Endothelial cell of umbilical vein (primary cell): ENCODE data around the gene ZNF581. TPM values are rescaled to one million over a fixed set of nuclear protein-coding genes. Genes with fewer than 3 reads are reported as not detected.

Experiments
- BruUV-seq: library from RNA; stranded (reverse); fragments of 400-500 nt; replicated peaks from 2 replicates; lab custom pipeline; 2021; lab: Mats Ljungman, UMichigan
- CTCF ChIA-PET: fragments of 300-600, 350-600 bp; sonication (Branson Sonifier 250); formaldehyde crosslinking; loops from one replicate; lab custom pipeline; 2021; ENCODE audit warnings: antibody characterized with exemption, inconsistent platforms; lab: Charles Lee
- POLR2A ChIA-PET: fragments of 300-600, 350-600 bp; sonication (Branson Sonifier 250); formaldehyde crosslinking; loops from one replicate; lab custom pipeline; 2021; ENCODE audit warnings: antibody characterized with exemption, inconsistent platforms; lab: Charles Lee
- DNase-seq: peaks from one replicate; pipeline ENCODE4 v3.0.0-alpha.2; 2011; ENCODE audit warnings: low read depth, low spot score
- FAIRE-seq: peaks from 2 replicates; lab custom pipeline; 2011; peaks lifted over from hg19 to GRCh38; lab: Jason Lieb, UNC
- H2AFZ ChIP-seq: 2 replicates; pipeline ENCODE4 v1.6.0; 2012; ENCODE audit warnings: low read depth, low read length, control low read depth, inconsistent platforms
- H3K27ac ChIP-seq: 2 replicates; pipeline ENCODE4 v1.5.1; 2011; ENCODE audit warnings: low read depth, mild to moderate bottlenecking, control low read depth, low read length, moderate library complexity; ENCODE audit not compliant: insufficient read depth
- H3K27me3 ChIP-seq, 2 experiments: 2 replicates each; pipeline versions ENCODE4 v1.6.0 to v1.6.1; 2011; ENCODE audit warnings: low read length in 2 of 2, mixed read lengths in 1 of 2; ENCODE audit not compliant: control insufficient read depth in 2 of 2, insufficient read depth in 2 of 2
- H3K36me3 ChIP-seq, 2 experiments: 2 replicates in 1 of 2; 3 replicates in 1 of 2; pipeline ENCODE4 v1.5.1; 2011; ENCODE audit warnings: low read length in 2 of 2, mild to moderate bottlenecking in 1 of 2, moderate library complexity in 1 of 2; ENCODE audit not compliant: control insufficient read depth in 2 of 2, insufficient read depth in 2 of 2; ENCODE audit errors: extremely low read depth in 1 of 2
- H3K4me1 ChIP-seq: 3 replicates; pipeline ENCODE4 v1.5.1; 2011; ENCODE audit warnings: mild to moderate bottlenecking, low read length; ENCODE audit not compliant: control insufficient read depth, insufficient read depth; ENCODE audit errors: extremely low read depth
- H3K4me2 ChIP-seq: 2 replicates; pipeline ENCODE4 v1.6.1; 2011; ENCODE audit warnings: low read length, control low read depth, mixed read lengths; ENCODE audit not compliant: insufficient read depth
- H3K4me3 ChIP-seq, 3 experiments: fragments of 200-600 bp in 1 of 3; sonication (generic), shearing (Covaris generic) in 1 of 3; replicated peaks in 1 of 3; 2 replicates each; pipeline ENCODE4 v1.5.1; 2011 to 2016; ENCODE audit warnings: control low read depth in 3 of 3, low read length in 3 of 3, mild to moderate bottlenecking in 2 of 3, inconsistent platforms in 1 of 3, low read depth in 1 of 3, moderate library complexity in 1 of 3; ENCODE audit not compliant: insufficient read depth in 1 of 3
- H3K79me2 ChIP-seq: 2 replicates; pipeline ENCODE4 v1.6.0; 2012; ENCODE audit warnings: low read length, inconsistent platforms; ENCODE audit not compliant: control insufficient read depth, insufficient read depth
- H3K9ac ChIP-seq: replicated peaks from 2 replicates; pipeline ENCODE3; 2011; ENCODE audit warnings: low read length, control low read depth; ENCODE audit not compliant: insufficient read depth; ENCODE audit errors: extremely low read depth
- H3K9me1 ChIP-seq: replicated peaks from 3 replicates; pipeline ENCODE4 v1.6.0; 2011; ENCODE audit warnings: mild to moderate bottlenecking, low read length; ENCODE audit not compliant: control insufficient read depth, insufficient read depth; ENCODE audit errors: extremely low read depth
- H3K9me3 ChIP-seq: replicated peaks from 2 replicates; pipeline ENCODE4 v1.5.1; 2012; ENCODE audit warnings: low read length, inconsistent platforms; ENCODE audit not compliant: control insufficient read depth, insufficient read depth
- H4K20me1 ChIP-seq: replicated peaks from 2 replicates; pipeline ENCODE3; 2011; ENCODE audit warnings: mild to moderate bottlenecking, low read length; ENCODE audit not compliant: control insufficient read depth, insufficient read depth; ENCODE audit errors: extremely low read depth
- CTCF ChIP-seq, 2 donors: IDR thresholded peaks; 1 replicate in 1 of 2; 2 replicates in 1 of 2; pipeline ENCODE4 v1.5.1; 2011; ENCODE audit warnings: low read length in 2 of 2, mild to moderate bottlenecking in 2 of 2, moderate library complexity in 2 of 2, control low read depth in 1 of 2, inconsistent platforms in 1 of 2, low read depth in 1 of 2; ENCODE audit not compliant: insufficient read depth in 1 of 2; ENCODE audit errors: extremely low read depth in 1 of 2
- EZH2 ChIP-seq: IDR thresholded peaks from 2 replicates; pipeline ENCODE4 v1.6.1; 2012; ENCODE audit warnings: borderline replicate concordance, low read depth, mild to moderate bottlenecking, moderate library complexity, low read length, inconsistent platforms; ENCODE audit not compliant: severe bottlenecking
- MAX ChIP-seq: IDR thresholded peaks from 2 replicates; pipeline ENCODE4 v1.6.1; 2011; ENCODE audit not compliant: insufficient read depth, insufficient read length
- POLR2A ChIP-seq: IDR thresholded peaks from 2 replicates; pipeline ENCODE4 v1.6.1; 2012; ENCODE audit warnings: low read depth, mild to moderate bottlenecking, control low read depth, low read length
- POLR2AphosphoS5 ChIP-seq: IDR thresholded peaks from 2 replicates; pipeline ENCODE4 v1.6.1; 2012; ENCODE audit warnings: low read depth, mild to moderate bottlenecking, control low read depth, low read length, moderate library complexity; ENCODE audit not compliant: insufficient read depth
- dilution Hi-C: fragments of 300-500 bp; cut with MboI; formaldehyde crosslinking; loops from one replicate; pipeline ENCODE4 v1.15.0; 2019; ENCODE audit warnings: low sequenced_read_pairs; ENCODE audit not compliant: extremely low pct_ligation_motif_present
- intact Hi-C: fragments of 100-400 bp; cut with micrococcal nuclease; formaldehyde crosslinking; loops from one replicate; pipeline ENCODE4 v1.10.0; 2022
- polyA plus RNA-seq, 4 experiments: library from polyadenylated mRNA; depleted of rRNA in 3 of 4; stranded (reverse) in 3 of 4; unstranded in 1 of 4; fragments of >200 nt; gene quantifications; 2 replicates each; pipeline versions ENCODE4 v1.2.1 to v1.2.3, GENCODE V29; 2011 to 2012; ENCODE audit warnings: missing spikeins in 1 of 4
- total RNA-seq: library from RNA; stranded (reverse); gene quantifications from 2 replicates; pipeline ENCODE4 v1.2.3, GENCODE V29; 2021

ZNF581 gene
- total and polyA plus RNA-seq, 2 donors (not counting 3 experiments of a cell fraction or from before 2014, with no cell fraction given): 31.4 to 32.3 TPM

- Histone ChIP-seq H2AFZ (no peak overlapping the region), H3K9me3 (no peaks in the 10 kb centered on the region), H3K9me1 (no peaks in the 10 kb centered on the region), H3K4me3 (peak overlapping the region; percentile 46 to 75 (median 60)), H3K79me2 (peaks cover 24% of the 10 kb centered on the region), H3K4me2 (peak overlapping the region; percentile 53), H4K20me1 (no peaks in the 10 kb centered on the region), H3K36me3 (peaks cover 3 to 10% of the 10 kb centered on the region in 2 experiments), H3K9ac (peak overlapping the region; percentile 27), H3K27ac (no peak overlapping the region), H3K27me3 (no peaks in the 10 kb centered on the region), H3K4me1 (peaks cover 26% of the 10 kb centered on the region)
- no peak for DNase-seq
- intact Hi-C loops (loop anchor here (1.0 to 5.0 kb wide), 2 partner anchors 7 to 555 kb away; no protein-coding TSS in a partner anchor), dilution Hi-C loops (no loop called here)
- TF ChIP-seq POLR2A (peak; percentile 38), MAX (no peak), POLR2AphosphoS5 (peak; percentile 16)
- BruUV-seq: no TSS peak
- ChIA-PET POLR2A (interaction anchor here (0.7 to 1.3 kb wide), 3 partner anchors 9 to 16 kb away, joined by 3 to 4 read pairs (median 4); partner anchors contain the start of gene U2AF2), CTCF (interaction anchor here (1.1 to 2.0 kb wide), 3 partner anchors 9 to 12 kb away, joined by 4 to 14 read pairs (median 7); no protein-coding TSS in a partner anchor)
- FAIRE-seq: no peak
Measured at GRCh38 chr19:55642153-55643002, 1.1 kb upstream of the ZNF581 start.

- H3K9me1 ChIP-seq: no peaks in the 10 kb centered on the region
- H2AFZ ChIP-seq: no peak overlapping the region
- no peaks in the 10 kb centered on the region for H4K20me1 ChIP-seq
Measured at GRCh38 chr19:55643887-55644176, 383 bp downstream of the ZNF581 start.

More at GRCh38 chr19:55643887-55644176, 383 bp downstream of the ZNF581 start:
- no peak for TF ChIP-seq POLR2AphosphoS5
- no peak for TF ChIP-seq CTCF (IDR thresholded peaks at IDR 0.05; ENCODE audit: extremely low read depth in 1 of 2, insufficient read depth in 1 of 2, low read depth in 1 of 2, low read length in 2 of 2)
- no peak for TF ChIP-seq EZH2
- ChIA-PET POLR2A (no interaction called here), CTCF (interaction anchor here (0.6 kb wide), 1 partner anchor 470 kb away, joined by 4 read pairs; no protein-coding TSS in a partner anchor)
- peaks cover 3 to 10% of the 10 kb centered on the region in 2 experiments for H3K36me3 ChIP-seq
- DNase-seq (no peak), FAIRE-seq (no peak)
- intact Hi-C loops (loop anchor here (1.0 to 5.0 kb wide), 2 partner anchors 9 to 557 kb away; no protein-coding TSS in a partner anchor), dilution Hi-C loops (no loop called here)
- peak overlapping the region; percentile 53 to 75 (median 61) for H3K4me3 ChIP-seq
- H3K79me2 ChIP-seq: peaks cover 23% of the 10 kb centered on the region
- H3K4me2 ChIP-seq: peak overlapping the region; percentile 50
- no peak overlapping the region for H3K27ac ChIP-seq
- no peaks in the 10 kb centered on the region for H3K9me3 ChIP-seq
- H3K27me3 ChIP-seq: no peaks in the 10 kb centered on the region
- H3K9ac ChIP-seq: peak overlapping the region; percentile 61
- no TSS peak for BruUV-seq
- H3K4me1 ChIP-seq: peaks cover 35% of the 10 kb centered on the region
